NOMO-1 (cell line): Measurements from ENCODE around the gene ARHGAP26.
A peak's percentile ranks its signal among the peaks of the same experiment; 100 is the strongest.

Experiments used
- DNase-seq, 2 experiments: peaks; one replicate each; lab custom pipeline; 2025; ENCODE audit not compliant: unreplicated experiment in 2 of 2; lab: John Stamatoyannopoulos, UW

ARHGAP26 gene

GRCh38 chr5:143205386-143205785 lies 435.2 kb downstream of the ARHGAP26 start:
- no peak for DNase-seq

- peak in 1 of 2 experiments; percentile 39 for DNase-seq
Observed at GRCh38 chr5:143205883-143206195, 435.7 kb downstream of the ARHGAP26 start.

GRCh38 chr5:143206196-143207053 lies 436.2 kb downstream of the ARHGAP26 start:
- DNase-seq, result peak in 1 of 2 experiments; percentile 40

GRCh38 chr5:143207058-143207457 lies 436.9 kb downstream of the ARHGAP26 start:
- no peak for DNase-seq

- no peak for DNase-seq
Observed at GRCh38 chr5:143207563-143208364, 437.6 kb downstream of the ARHGAP26 start.

GRCh38 chr5:143208365-143208641 lies 438.1 kb downstream of the ARHGAP26 start:
- DNase-seq, result no peak

GRCh38 chr5:143208781-143209510 lies 438.8 kb downstream of the ARHGAP26 start:
- no peak for DNase-seq

GRCh38 chr5:143209881-143210395 lies 439.8 kb downstream of the ARHGAP26 start:
- no peak for DNase-seq

GRCh38 chr5:143210576-143210975 lies 440.4 kb downstream of the ARHGAP26 start:
- no peak for DNase-seq

GRCh38 chr5:143212261-143212660 lies 442.1 kb downstream of the ARHGAP26 start:
- no peak for DNase-seq

- DNase-seq, result no peak
Observed at GRCh38 chr5:143213231-143213850, 443.2 kb downstream of the ARHGAP26 start.

- no peak for DNase-seq
Observed at GRCh38 chr5:143213851-143214363, 443.7 kb downstream of the ARHGAP26 start.

- DNase-seq, result no peak
Observed at GRCh38 chr5:143214458-143214857, 444.3 kb downstream of the ARHGAP26 start.

GRCh38 chr5:143214890-143215289 lies 444.7 kb downstream of the ARHGAP26 start:
- no peak for DNase-seq

- DNase-seq, result peak; percentile 60 to 79
Observed at GRCh38 chr5:143215690-143216089, 445.5 kb downstream of the ARHGAP26 start.

- DNase-seq, result peak; percentile 37 to 55
Observed at GRCh38 chr5:143216211-143216610, 446.0 kb downstream of the ARHGAP26 start.

GRCh38 chr5:143217065-143217803 lies 447.1 kb downstream of the ARHGAP26 start:
- DNase-seq, result peak; percentile 54 to 65

- DNase-seq, result no peak
Observed at GRCh38 chr5:143217804-143218160, 447.6 kb downstream of the ARHGAP26 start.

- no peak for DNase-seq
Observed at GRCh38 chr5:143218517-143219170, 448.5 kb downstream of the ARHGAP26 start.
